ENCODE results near the gene KCNK18.
"Not testable (repeated sequence)": the region's sequence is repeated elsewhere in the genome, so short reads cannot be mapped to it uniquely, and the experiment has no call there.

The KCNK18 gene

GRCh38 chr10:117222976-117223692 is 25.8 kb downstream of the KCNK18 start:
- no peak for DNase-seq

- DNase-seq, result no peak
Measured at GRCh38 chr10:117223693-117224430, 26.6 kb downstream of the KCNK18 start.

GRCh38 chr10:117224881-117225280 is 27.6 kb downstream of the KCNK18 start:
- DNase-seq, result no peak

DNA sequence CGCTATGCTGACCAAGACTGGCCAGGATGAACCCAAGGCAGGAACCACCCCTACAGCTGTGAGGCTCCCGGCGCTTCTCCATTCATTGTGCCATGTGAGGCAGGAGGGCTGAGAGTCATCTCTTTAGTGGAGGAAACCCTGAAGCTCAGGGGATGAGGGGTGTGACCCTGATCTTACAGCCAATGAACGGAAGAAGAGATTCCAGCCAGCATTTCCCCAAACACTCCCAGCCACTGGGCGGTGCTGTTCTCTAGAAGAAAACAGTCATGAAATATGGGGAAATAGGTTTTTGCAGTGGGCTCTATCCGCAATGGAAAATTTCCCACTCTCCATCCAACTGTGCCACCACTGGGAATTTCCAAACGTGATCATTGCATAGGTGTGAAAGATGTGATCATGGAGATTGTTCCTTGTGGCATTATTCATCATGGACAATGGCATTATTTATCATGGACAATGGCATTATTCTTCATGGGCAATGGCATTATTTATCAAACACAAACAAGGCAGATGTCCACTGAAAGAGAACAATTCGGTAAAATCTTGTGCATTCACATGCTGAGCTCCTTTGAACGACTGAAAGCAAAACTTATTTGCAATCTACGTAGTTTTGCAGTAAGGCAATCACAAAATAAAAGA is 29.6 kb downstream of the KCNK18 start:
- peak; percentile 23 for DNase-seq

GRCh38 chr10:117228210-117228609 is 30.9 kb downstream of the KCNK18 start:
- no peak for DNase-seq

DNA sequence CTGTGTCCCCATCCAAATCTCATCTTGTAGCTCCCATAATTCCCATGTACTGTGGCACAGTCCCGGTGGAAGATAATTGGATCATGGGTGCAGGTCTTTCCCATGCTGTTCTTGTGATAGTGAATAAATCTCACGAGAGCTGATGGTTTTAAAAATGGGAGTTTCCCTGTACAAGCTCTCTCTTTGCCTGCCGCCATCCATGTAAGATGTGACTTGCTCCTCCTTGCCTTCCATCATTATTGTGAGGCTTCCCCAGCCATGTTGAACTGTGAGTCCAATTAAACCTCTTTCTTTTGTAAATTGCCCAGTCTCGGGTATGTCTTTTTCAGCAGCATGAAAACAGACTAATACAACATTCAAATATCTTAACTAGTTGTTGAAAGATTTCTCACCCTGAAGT is 32.8 kb downstream of the KCNK18 start:
- DNase-seq, result not testable (repeated sequence)

DNA sequence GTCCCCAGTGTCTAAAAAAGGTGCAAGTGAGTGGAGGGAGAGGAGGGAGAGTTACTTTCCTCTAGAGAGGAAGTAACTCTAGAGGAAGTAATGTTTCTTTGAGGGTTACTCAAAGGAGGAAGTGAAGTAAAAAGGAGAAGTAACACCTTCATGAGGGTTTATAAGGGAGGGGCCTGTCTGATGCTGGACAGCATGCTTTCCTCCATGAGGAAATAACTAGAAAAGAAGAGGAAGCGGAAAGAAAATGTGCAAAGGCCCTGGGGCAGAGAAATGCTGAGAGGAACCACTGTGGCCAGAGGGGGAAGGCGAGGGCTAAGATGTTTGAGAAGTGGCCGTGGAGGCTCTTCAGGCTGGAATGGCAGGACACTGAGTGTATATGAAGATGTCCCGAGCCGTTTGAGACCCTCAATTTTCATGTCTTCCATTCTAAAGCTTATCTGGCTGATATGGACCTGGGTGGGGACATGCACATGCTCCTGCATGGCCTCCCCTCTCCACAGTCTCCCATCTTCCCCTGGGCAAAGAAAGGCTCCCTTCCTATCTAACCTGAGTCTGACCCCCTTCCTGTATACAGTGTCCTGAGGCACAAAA is 40.2 kb downstream of the KCNK18 start:
- DNase-seq, result no peak

GRCh38 chr10:117239051-117239450 is 41.8 kb downstream of the KCNK18 start:
- DNase-seq, result no peak

- no peak for DNase-seq
Measured at GRCh38 chr10:117239721-117240620, 42.7 kb downstream of the KCNK18 start.

- DNase-seq, result no peak
Measured at GRCh38 chr10:117240621-117241529, 43.6 kb downstream of the KCNK18 start, which contains the start of gene SLC18A2. TSS of gene SLC18A2 (plus strand) at chr10:117241114. CDS start at chr10:117241694, 580 bp downstream.

- no peak for DNase-seq
Measured at GRCh38 chr10:117241541-117242462, 44.5 kb downstream of the KCNK18 start.

GRCh38 chr10:117242463-117242832 is 45.2 kb downstream of the KCNK18 start:
- DNase-seq, result no peak

DNA sequence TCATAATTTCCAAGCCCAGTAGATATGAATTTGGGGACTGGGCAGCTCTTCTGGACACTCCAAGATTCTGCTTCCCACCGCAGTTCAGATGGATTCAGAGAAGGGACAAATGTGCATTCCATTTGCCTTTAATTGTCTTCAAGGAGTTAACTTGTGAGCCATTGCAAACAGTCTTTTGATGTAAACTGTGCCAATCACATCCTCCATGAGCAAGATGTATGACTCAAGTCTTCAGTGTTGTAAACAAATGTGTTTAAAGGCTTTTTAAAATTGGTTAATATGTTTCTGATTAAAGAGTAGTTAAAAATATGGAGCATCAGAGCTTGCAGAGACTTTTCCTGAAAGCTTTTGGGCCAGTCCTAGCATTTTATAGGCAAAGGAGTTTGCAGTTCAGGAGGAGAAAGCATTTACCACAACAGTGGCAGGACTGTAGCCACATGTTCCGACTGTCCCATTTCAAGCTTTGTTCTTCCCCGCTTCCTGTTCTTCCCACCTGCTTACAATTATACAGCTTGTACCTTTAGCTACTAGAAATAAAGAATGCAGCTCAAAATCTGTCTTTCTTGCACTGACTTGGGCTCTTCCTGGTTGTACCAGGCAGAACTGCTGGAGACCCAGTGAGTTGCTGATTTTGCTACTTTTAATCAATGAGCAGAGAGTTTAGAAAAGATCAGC is 49.8 kb downstream of the KCNK18 start:
- DNase-seq, result no peak

GRCh38 chr10:117248750-117249465 is 51.6 kb downstream of the KCNK18 start:
- no peak for DNase-seq

DNA sequence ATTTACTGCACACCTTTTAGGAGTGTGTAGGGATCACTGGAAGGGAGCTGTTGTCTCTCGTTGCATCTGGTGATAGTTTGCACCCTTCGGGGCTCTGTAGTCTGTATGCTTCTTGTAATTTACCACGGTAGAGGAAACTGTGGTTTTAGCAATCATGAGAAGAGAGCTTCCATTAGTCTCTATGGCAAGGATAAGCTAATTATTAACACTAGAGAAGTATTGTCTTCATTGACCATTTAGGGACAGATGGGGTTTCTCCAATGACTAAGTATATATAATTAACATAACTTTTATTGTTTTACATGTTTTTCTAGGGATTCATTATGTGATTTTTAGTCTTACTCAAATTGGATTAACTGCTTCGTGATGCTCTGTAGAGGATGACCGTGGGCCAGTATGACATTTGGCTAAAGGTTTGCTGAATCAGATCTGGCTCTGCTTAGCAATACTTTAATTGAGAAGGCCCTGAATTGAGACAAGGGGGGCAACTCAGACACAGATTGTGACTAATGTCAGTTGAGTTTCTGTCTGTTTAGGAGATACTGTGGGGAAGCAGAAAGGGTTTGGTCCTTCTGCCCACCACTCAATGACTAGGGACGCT is 52.3 kb downstream of the KCNK18 start:
- DNase-seq, result no peak

- DNase-seq, result no peak
Measured at GRCh38 chr10:117250411-117250810, 53.1 kb downstream of the KCNK18 start.

DNA sequence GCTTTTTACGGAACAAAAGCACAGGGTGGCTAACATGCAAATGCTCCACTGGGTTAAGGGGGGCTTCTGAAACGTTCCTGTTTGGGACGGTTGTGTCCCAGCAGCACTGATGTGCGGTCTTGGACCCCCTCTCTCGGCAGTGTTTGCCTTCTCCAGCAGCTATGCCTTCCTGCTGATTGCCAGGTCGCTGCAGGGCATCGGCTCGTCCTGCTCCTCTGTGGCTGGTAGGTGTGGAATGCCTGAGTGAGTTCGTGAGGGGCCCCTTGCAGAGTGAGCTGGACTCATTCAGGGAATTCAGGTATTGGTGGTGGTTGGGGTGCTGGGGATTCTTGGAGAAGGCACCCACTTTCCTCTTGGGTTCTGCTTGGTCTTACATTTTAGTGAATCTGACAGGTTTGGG is 56.6 kb downstream of the KCNK18 start:
- no peak for DNase-seq

- DNase-seq, result no peak
Measured at GRCh38 chr10:117254338-117254737, 57.0 kb downstream of the KCNK18 start.

All from NCI-H226 (cell line).